T-helper 1 cell (primary cell): ENCODE measurements around the gene TRAF3IP3.
A peak's percentile ranks its signal among the peaks of the same experiment; 100 is the strongest.
"Not testable (repeated sequence)": the region's sequence is repeated elsewhere in the genome, so short reads cannot be mapped to it uniquely, and the experiment has no call there.

Experiments used
- DNase-seq, 5 donors: peaks; one replicate each; pipeline ENCODE4 v3.0.0-alpha.2; 2012 to 2020

The TRAF3IP3 gene

DNA sequence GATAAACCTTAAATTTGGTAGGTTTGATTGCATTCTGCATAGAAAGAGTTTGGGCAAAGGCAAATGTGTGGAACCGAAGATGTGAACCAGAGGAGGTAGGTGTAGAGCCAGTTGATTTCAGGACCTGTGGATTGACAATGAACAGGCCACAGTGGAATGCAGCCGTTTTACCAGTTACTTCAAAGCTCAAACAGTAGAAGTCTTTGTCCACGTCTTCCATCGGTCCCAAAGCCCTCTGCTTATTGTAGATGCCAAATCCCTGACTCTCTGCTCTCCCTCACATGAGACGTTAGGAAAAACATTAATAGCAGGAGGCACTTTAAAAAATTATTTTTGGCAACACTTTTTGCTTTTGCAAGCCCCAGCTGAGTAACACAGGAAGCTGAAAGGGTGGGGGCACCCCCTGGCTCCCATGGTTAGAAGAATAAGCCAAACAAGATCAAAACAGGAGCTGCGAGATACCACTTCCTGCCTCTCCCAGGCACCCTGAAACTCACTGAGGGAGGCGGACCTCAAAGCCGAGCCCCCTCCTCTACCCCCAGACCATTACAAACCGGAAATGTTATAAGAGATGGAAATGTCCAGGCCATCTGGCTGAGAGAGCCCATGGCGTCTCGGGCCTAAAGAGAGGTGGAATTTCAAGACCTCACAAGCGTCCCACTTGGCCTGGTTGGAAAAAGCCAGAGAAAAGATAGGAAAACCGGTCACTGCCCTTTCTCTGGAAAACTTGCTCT, 13.5 kb downstream of the TRAF3IP3 start:
- peak; percentile 31 to 89 (median 51) for DNase-seq

DNA sequence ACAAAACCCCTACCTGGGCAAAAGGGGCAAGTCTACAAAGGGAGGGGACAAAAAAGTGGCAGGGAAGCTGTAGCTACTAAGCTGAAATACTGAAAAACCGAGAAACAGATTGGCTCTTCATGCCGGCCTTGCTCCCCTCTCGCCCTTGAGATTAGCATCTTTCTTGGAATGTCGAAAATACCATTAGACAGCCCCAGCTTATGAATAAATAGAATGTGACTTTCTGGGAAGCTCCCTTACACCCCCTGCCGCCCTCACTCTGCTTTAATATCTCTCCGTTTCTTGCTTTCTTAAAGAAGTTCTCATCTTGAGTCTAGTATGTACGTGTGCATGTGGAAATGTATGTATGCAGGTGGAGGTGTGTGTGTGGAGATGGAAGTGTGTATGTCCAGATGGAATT, 14.1 kb downstream of the TRAF3IP3 start:
- DNase-seq = no peak

- DNase-seq = no peak
Observed at GRCh38 chr1:209770636-209771415, 15.0 kb downstream of the TRAF3IP3 start.

DNA sequence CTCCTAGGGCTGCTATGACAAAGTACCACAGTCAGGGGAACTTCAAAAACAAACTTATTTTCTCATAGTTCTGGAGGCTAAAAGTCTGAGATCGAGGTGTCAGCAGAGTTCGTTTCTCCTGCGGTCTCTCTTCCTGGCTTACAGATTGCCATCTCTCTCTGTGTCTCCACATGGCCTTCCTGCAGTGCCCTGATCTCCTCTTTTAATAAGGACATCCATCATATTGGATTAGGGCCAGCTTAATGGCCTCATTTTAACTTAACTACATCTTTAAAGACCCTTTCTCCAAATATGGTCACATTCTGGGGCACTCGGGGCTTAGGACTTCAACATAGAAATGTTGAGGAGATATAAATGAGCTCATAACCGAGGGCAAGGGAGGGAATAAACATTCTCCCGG, 16.3 kb downstream of the TRAF3IP3 start:
- no peak for DNase-seq

GRCh38 chr1:209774592-209774991, 18.7 kb downstream of the TRAF3IP3 start:
- no peak for DNase-seq

DNA sequence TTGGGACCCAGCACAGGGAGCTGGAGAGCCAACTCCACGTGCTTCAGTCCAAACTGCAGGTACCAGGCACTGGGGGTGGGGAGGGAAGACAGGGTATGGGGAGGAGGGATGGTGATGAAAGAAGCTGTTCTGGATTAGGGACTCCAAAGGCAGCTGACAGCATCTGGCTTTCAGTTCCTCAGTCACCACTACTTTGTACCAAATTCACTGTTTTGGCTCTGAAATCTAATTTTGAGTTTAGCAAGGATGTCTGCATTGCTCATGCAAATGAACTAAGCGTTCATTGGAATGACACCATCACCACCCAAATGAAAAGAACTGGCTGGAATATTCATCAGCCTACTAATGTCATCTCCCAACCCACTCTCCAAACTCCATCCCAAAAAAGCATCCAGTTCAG, 19.8 kb downstream of the TRAF3IP3 start:
- no peak for DNase-seq

DNA sequence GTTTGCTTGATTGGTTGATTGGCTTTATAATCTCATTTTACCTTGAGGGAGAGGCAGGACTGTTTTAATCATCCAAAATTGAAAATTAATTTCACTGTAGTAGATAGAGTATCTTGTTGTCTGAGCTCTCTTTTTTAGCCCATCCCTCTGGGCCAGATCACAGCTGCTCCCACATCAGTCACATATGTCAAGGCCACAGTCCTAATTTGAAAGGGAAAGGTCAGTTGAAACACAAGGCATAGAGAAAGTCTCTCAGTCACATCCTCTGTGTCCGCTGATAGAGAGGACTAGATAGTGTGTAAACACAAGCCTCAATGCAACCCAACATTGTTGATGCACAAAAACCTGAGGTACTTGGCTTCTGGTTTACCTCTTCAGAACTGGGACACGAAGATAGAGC, 21.7 kb downstream of the TRAF3IP3 start:
- no peak for DNase-seq

- no peak for DNase-seq
Observed at GRCh38 chr1:209778102-209778501, 22.2 kb downstream of the TRAF3IP3 start.

- no peak for DNase-seq
Observed at GRCh38 chr1:209780268-209780667, 24.4 kb downstream of the TRAF3IP3 start.

- DNase-seq = no peak
Observed at GRCh38 chr1:209783386-209783785, 27.5 kb downstream of the TRAF3IP3 start.

DNA sequence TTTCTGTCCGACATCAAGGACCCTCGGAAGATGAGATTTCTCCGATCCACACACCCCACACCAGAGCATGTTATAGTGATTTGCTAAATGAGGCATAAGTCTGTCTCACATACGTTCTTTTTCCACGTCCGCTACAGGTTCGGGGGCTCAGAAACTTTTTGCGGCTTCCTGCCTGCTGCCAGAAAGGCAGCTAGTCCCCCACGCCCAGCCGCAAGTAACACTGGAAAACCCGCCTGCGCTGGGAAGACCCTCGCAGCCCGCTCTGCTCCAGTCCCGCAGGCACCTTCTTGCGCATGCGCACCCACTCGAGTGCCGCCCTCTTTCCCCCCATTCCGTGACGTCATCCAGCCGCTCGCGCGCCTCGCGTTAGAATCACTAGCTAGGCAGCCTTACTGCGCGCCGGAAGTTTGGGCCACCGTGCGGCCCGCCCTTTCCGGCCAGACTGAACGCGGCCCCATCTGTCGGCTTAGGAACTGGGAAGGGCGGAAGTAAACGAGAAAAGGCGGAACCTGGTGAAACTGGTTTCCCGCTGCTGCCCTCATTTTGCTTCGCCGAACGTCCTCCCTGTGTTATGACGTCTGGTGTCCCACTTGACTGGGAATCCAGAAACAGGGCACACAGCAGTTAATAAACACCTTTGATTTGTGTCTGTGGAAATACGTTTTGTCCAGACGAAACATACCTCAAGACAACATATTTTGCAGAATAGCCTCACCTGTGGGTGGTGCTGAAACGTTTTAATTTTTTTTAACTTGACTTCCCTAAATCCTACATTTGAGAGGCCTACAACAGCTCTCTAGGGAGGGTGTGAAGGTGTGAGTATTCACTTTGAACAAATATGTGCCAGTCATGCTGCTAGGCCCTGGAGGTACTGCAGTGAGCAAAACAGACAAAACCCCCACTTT, 28.7 kb downstream of the TRAF3IP3 start, which contains the start of gene C1orf74:
Gene C1orf74, minus strand, starts transcription at position 295 of the 905 bp plus-strand sequence. CDS start 925 bp downstream, outside the sequence.
- DNase-seq = peak; percentile 98 to 99 (median 98)

DNA sequence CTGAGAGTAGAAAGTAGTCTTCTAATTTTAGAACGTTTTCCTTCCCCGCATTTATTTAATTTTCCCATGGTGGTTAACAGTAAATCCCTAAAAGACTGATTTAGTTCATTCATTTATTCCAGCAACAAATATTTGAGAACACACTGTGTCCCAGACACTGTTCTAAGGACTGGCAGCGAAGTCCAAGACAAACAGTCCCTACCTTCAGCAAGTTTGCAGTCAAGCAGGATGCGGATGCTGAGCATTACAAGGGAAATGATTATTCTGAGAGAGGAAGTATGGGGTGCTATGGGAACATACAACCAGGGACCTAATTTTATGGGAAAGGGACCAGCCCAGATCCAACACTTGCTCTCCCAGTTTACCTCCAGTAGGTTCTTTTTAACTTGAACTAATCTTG, 29.7 kb downstream of the TRAF3IP3 start:
- no peak for DNase-seq

DNA sequence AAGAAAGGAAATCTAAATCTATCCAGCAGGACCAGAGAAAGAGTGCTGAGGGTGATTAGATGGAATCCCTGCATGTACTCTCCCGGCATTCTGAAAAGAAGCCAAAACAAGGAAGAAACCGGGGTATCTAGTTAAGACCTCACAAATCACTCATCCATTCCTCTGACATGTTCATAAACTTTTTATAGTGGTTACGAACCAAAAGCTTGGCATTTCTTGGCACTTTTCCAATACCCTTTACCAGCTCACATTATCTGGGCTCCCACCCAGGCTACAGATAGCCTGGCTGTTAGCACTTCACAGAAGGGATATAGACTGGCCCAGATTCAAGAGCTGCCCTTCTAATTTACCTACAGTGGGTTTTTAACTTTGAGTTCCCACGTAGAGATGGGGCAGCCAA, 30.3 kb downstream of the TRAF3IP3 start:
- DNase-seq = no peak

- DNase-seq = no peak
Observed at GRCh38 chr1:209787551-209787950, 31.7 kb downstream of the TRAF3IP3 start.

DNA sequence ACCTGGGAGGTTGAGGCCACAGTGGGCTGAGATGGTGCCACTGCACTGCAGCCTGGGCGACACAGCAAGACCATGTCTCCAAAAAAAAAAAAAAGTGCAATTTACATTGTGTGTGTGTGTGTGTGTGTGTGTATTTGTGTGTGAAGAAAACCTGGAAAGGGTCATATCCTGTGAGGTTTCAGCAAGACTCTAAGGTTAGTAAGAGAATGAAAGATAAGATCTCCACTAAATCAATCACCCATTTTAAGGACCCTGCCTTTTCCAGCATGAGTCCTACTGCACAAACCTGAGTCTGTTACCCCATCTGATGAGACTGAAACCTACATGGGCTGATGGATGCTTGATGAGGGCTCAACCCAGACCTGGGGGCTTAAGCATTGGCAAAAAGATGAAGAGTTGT, 33.4 kb downstream of the TRAF3IP3 start:
- DNase-seq = peak in 1 of 5 donors; percentile 51

DNA sequence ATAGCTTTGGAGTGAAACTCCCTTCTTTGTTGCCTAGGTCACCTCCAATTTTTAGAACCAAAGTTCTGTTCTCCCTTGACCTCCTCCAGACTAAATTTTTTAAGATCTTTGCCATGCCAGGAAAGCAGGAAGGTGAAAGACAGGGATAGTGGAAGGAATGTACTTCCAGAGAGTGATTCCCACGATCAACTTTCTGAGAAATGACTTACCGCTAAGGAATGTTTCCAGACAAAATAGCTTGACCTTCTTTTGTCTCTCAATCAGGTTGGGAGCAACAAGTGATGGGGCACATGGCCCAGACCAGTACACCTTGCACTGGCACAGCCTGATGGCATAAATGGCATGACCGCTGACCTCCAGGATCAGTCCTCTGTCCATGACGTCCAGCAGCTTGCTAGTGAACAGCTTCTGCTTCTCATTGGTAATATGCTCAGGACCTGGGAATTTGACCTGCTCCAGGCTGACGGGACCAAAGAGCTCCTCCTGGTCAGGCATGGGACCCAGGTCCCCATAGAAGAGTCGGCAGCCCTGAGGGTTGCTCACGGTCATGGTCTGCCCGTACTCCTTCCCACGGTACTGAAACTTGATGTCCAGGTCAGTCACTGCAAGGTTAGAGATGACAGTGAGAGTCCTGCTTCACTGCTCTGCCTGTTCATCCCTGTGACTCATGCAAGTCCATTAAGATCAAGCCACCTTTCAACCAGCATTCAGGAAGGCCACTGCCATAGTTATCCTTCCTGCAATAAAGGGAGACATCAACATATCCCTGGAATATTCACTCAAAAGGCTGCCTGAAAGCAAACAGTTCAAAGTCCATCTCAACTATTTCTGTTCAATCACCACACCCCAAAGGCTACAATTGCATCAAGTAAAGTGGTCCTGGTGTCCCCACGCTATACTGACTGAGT, 34.7 kb downstream of the TRAF3IP3 start:
- DNase-seq = no peak

DNA sequence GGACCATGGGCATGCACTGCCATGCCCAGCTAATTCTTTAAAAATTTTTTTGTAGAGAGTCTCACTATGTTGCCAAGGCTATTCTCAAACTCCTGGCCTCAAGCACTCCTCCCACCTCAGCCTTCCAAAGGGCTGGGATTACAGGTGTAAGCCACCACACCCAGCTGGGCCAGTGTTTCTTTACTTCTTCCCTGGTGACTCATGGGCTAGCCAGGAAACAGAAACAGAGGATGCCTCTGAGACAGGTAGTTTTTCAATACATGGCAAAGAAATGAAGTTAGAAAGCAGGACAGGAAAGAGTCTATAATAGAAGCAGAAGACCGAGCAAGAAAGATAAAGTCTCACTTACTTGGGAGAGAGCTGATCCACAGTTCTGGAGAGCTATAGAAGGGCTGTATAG, 36.1 kb downstream of the TRAF3IP3 start:
- no peak for DNase-seq

DNA sequence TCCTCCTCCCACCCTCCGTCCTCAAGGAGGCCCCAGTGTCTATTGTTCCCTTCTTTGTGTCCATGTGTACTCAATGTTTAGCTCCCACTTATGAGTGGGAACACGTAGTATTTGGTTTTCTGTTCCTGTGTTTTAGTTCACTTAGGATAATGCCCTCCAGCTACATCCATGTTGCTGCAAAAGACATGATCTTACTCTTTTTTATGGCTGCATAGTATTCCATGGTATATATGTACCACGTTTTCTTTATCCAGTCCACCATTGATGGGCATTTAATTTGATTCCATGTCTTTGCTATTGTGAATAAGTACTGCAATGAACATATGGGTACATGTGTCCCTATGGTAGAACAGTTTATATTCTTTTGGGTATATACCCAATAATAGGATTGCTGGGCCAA, 37.9 kb downstream of the TRAF3IP3 start:
- DNase-seq = not testable (repeated sequence)

DNA sequence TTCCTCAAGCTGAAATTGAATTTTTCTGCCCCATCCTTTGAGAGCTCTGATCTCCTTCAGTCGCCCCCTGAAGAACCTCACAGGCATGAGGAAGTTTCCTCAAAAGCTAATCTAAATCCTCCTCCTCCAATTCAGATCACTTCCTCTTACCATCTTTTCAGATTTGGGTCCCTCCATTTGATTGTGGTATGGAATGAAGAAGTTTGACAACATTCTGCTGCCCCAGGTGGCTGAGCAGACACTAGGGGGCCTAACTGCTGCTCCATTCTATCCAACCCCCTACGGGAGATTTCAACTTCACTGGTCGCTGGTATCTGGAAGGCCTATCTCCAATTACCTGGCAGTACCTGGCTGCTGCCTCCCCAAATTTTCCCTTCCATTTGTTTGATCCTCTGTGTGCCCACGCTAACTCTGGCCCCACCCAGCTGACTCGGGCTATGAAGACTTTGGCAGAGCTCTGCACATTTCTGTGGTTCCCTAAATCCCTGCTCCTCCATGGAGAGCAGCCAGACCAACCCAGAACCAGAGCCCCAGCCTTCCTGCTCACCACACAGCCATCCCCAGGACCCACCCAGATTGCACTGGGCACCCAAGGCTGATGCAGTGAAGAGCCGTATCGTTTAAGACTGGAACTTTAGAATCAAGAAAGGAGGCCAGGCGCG, 42.3 kb downstream of the TRAF3IP3 start:
- no peak for DNase-seq

- no peak for DNase-seq
Observed at GRCh38 chr1:209800984-209801834, 45.4 kb downstream of the TRAF3IP3 start.
